ENCODE data around the gene PIK3R5.
A peak's percentile ranks its signal among the peaks of the same experiment; 100 is the strongest.

- TF ChIP-seq EGR1 (IDR thresholded peaks at IDR 0.05; ENCODE audit: low read depth) (no peak), POLR2A (IDR thresholded peaks at IDR 0.05; ENCODE audit: borderline replicate concordance, extremely low read depth, insufficient read depth, insufficient read length) (no peak), POLR2AphosphoS5 (IDR thresholded peaks at IDR 0.05; ENCODE audit: low read depth, low read length) (no peak), ZNF274 (IDR thresholded peaks at IDR 0.05; ENCODE audit: low read depth, low read length) (no peak), REST (IDR thresholded peaks at IDR 0.05; ENCODE audit: low read depth) (no peak), EZH2 (IDR thresholded peaks at IDR 0.05) (no peak), YY1 (IDR thresholded peaks at IDR 0.05; ENCODE audit: extremely low read depth, insufficient replicate concordance, low read depth, low read length) (no peak), FOSL1 (IDR thresholded peaks at IDR 0.05; ENCODE audit: low read depth) (no peak), EZH2phosphoT487 (IDR thresholded peaks at IDR 0.05; ENCODE audit: borderline replicate concordance) (no peak), SRF (IDR thresholded peaks at IDR 0.05; ENCODE audit: low read depth) (no peak)
- TF ChIP-seq, protein P1, sequence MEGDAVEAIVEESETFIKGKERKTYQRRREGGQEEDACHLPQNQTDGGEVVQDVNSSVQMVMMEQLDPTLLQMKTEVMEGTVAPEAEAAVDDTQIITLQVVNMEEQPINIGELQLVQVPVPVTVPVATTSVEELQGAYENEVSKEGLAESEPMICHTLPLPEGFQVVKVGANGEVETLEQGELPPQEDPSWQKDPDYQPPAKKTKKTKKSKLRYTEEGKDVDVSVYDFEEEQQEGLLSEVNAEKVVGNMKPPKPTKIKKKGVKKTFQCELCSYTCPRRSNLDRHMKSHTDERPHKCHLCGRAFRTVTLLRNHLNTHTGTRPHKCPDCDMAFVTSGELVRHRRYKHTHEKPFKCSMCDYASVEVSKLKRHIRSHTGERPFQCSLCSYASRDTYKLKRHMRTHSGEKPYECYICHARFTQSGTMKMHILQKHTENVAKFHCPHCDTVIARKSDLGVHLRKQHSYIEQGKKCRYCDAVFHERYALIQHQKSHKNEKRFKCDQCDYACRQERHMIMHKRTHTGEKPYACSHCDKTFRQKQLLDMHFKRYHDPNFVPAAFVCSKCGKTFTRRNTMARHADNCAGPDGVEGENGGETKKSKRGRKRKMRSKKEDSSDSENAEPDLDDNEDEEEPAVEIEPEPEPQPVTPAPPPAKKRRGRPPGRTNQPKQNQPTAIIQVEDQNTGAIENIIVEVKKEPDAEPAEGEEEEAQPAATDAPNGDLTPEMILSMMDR (IDR thresholded peaks at IDR 0.05 in 2 of 3, conservative IDR thresholded peaks at IDR 0.05 in 1 of 3; ENCODE audit: borderline replicate concordance in 1 of 3, insufficient read depth in 1 of 3, low read depth in 2 of 3, low read length in 2 of 3): peak; percentile 63 to 90 (median 81)
Measured at GRCh38 chr17:8832711-8833352, 132.7 kb downstream of the PIK3R5 start.

Data from HCT116 (cell line).